Fibroblast of lung (primary cell): ENCODE results near the gene TECPR2. TPM values are rescaled to one million over a fixed set of nuclear protein-coding genes. Genes with fewer than 3 reads are reported as not detected.

ENCODE experiments used
- DNase-seq, 2 donors: peaks; one replicate each; pipeline versions ENCODE4 v3.0.0 to v3.0.0-alpha.2; 2010; ENCODE audit warnings: low read depth in 2 of 2
- H2AFZ ChIP-seq: 2 replicates; pipeline ENCODE4 v1.5.1; 2012; ENCODE audit warnings: low read length, control low read depth, inconsistent platforms
- H3K27ac ChIP-seq: 2 replicates; pipeline ENCODE4 v1.5.1; 2011; ENCODE audit warnings: low read length, control low read depth; ENCODE audit not compliant: insufficient read depth
- H3K27me3 ChIP-seq: 2 replicates; pipeline ENCODE4 v1.5.1; 2011; ENCODE audit warnings: mild to moderate bottlenecking, low read length; ENCODE audit not compliant: control insufficient read depth, insufficient read depth
- H3K36me3 ChIP-seq: 2 replicates; pipeline ENCODE4 v1.5.1; 2011; ENCODE audit warnings: low read length; ENCODE audit not compliant: control insufficient read depth, insufficient read depth
- H3K4me1 ChIP-seq: 2 replicates; pipeline ENCODE4 v1.5.1; 2011; ENCODE audit warnings: low read length; ENCODE audit not compliant: control insufficient read depth, insufficient read depth; ENCODE audit errors: extremely low read depth
- H3K4me2 ChIP-seq: 2 replicates; pipeline ENCODE4 v1.5.1; 2011; ENCODE audit warnings: low read length, control low read depth; ENCODE audit not compliant: insufficient read depth; ENCODE audit errors: extremely low read depth
- H3K4me3 ChIP-seq, 4 experiments: fragments of 200-600 bp in 1 of 4; sonication (generic) in 1 of 4; replicated peaks in 1 of 4; 2 replicates each; pipeline ENCODE4 v1.5.1; 2011 to 2016; ENCODE audit warnings: low read length in 4 of 4, low read depth in 3 of 4, mild to moderate bottlenecking in 3 of 4, control low read depth in 2 of 4, inconsistent platforms in 1 of 4, mixed read lengths in 1 of 4; ENCODE audit not compliant: insufficient read depth in 1 of 4; ENCODE audit errors: control extremely low read depth in 1 of 4
- H3K79me2 ChIP-seq: 2 replicates; pipeline ENCODE4 v1.5.1; 2012; ENCODE audit warnings: mild to moderate bottlenecking, low read length, inconsistent platforms; ENCODE audit not compliant: control insufficient read depth, insufficient read depth
- H3K9ac ChIP-seq: 2 replicates; pipeline ENCODE4 v1.5.1; 2011; ENCODE audit warnings: mild to moderate bottlenecking, low read length, control low read depth; ENCODE audit not compliant: insufficient read depth
- H3K9me3 ChIP-seq: 2 replicates; pipeline ENCODE4 v1.5.1; 2012; ENCODE audit warnings: low read depth, low read length; ENCODE audit not compliant: control insufficient read depth, insufficient read depth
- H4K20me1 ChIP-seq: 2 replicates; pipeline ENCODE4 v1.5.1; 2011; ENCODE audit warnings: low read length; ENCODE audit not compliant: control insufficient read depth, insufficient read depth; ENCODE audit errors: extremely low read depth
- EZH2 ChIP-seq: IDR thresholded peaks from 2 replicates; pipeline ENCODE4 v1.5.1; 2012; ENCODE audit warnings: low read length, control low read depth, mild to moderate bottlenecking; ENCODE audit errors: missing control alignments
- polyA plus RNA-seq, 2 donors: library from polyadenylated mRNA; depleted of rRNA in 1 of 2; stranded (reverse) in 1 of 2; unstranded in 1 of 2; fragments of >200 nt; gene quantifications; 2 replicates each; pipeline ENCODE4 v1.2.1, GENCODE V29; 2011 to 2012; ENCODE audit warnings: missing spikeins in 1 of 2
- total RNA-seq: library from RNA; depleted of rRNA; stranded (reverse); fragments of >200 nt; gene quantifications from 2 replicates; pipeline ENCODE4 v1.2.1, GENCODE V29; 2014
- TF ChIP-seq, protein P1 (sequence below), 2 donors: IDR thresholded peaks in 1 of 2; conservative IDR thresholded peaks in 1 of 2; 1 replicate in 1 of 2; 2 replicates in 1 of 2; pipeline ENCODE4 v1.5.1; 2011 to 2012; ENCODE audit warnings: low read length in 2 of 2, control low read depth in 1 of 2, inconsistent platforms in 1 of 2, low read depth in 1 of 2, mild to moderate bottlenecking in 1 of 2

TECPR2 gene
- total and polyA plus RNA-seq, 2 donors (not counting 1 experiment from before 2014, with no cell fraction given): 9.2 to 17.8 TPM

DNA sequence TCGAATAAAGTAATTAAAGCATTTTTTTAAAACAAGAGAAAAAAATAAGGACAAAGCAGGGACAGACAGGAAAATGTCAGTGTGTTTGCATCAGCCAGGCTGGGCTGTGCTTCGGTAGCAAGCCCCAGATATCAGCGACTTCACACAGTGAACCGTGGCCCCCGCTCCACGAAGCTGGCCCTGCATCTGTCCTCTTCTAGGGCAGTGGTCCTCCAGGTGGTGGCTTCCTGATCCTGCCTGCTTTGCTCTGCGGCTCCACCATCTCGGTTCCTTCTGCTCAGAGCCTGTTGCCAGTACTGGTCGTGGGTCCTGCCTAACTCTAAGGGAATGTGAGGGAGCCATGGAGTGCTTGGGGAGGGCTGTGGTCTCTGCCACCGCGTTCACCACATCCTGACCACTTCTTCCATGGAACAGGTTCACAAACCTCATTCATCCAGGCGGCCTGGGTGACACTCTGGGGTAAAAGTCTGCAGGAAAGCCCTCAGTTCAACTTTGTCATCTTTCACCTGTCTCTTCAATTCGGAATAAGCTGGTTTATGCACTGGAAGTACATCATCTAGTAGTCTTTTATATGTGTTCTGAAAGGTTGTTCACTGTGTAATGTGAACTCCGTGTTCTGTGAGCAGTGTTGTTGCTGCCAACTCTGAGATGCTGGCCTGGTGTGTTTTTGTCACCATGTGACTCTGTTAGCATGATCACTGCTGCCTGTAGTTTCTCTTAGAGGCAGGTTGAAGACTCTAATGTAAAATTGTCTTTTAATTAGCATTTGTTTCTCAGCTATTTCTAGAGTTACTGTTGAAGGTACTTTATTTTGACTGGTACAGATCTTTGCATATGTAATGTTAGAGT is 99.0 kb downstream of the TECPR2 start:
- Histone ChIP-seq H3K4me2 (no peak overlapping the region), H3K79me2 (no peaks in the 10 kb centered on the region), H3K27ac (no peak overlapping the region), H3K27me3 (no peaks in the 10 kb centered on the region), H4K20me1 (no peaks in the 10 kb centered on the region), H3K4me3 (no peak overlapping the region), H3K9me3 (no peaks in the 10 kb centered on the region), H3K9ac (no peak overlapping the region), H2AFZ (no peak overlapping the region), H3K4me1 (no peaks in the 10 kb centered on the region), H3K36me3 (peaks cover 7% of the 10 kb centered on the region)
- no peak for TF ChIP-seq EZH2
- TF ChIP-seq, protein P1, sequence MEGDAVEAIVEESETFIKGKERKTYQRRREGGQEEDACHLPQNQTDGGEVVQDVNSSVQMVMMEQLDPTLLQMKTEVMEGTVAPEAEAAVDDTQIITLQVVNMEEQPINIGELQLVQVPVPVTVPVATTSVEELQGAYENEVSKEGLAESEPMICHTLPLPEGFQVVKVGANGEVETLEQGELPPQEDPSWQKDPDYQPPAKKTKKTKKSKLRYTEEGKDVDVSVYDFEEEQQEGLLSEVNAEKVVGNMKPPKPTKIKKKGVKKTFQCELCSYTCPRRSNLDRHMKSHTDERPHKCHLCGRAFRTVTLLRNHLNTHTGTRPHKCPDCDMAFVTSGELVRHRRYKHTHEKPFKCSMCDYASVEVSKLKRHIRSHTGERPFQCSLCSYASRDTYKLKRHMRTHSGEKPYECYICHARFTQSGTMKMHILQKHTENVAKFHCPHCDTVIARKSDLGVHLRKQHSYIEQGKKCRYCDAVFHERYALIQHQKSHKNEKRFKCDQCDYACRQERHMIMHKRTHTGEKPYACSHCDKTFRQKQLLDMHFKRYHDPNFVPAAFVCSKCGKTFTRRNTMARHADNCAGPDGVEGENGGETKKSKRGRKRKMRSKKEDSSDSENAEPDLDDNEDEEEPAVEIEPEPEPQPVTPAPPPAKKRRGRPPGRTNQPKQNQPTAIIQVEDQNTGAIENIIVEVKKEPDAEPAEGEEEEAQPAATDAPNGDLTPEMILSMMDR (conservative IDR thresholded peaks at IDR 0.05 in 1 of 2, IDR thresholded peaks at IDR 0.05 in 1 of 2; ENCODE audit: low read depth in 1 of 2, low read length in 2 of 2): no peak
- no peak for DNase-seq

DNA sequence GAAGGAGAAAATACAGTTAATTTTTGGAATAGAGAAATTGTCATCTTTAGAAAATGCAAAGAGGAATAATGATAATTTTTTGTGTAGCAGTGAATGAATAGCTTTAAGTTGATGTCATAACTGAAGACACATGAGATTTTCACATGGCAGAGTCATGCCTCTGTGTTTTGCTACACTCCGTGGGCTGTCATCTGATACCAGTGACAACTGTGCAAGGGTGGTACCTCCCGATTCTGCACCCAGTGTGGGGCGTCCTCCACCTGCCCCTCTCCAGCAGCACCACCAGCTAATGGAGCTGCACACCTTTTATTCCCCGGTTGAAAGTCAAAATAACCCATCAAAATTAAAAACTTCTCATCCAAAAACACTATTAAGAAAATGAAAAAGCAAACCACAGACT is 99.7 kb downstream of the TECPR2 start:
- Histone ChIP-seq H3K27me3 (no peaks in the 10 kb centered on the region), H3K27ac (no peak overlapping the region), H3K4me3 (no peak overlapping the region), H3K9ac (no peak overlapping the region), H2AFZ (no peak overlapping the region), H3K79me2 (no peaks in the 10 kb centered on the region), H3K4me2 (no peak overlapping the region), H3K9me3 (no peaks in the 10 kb centered on the region), H3K36me3 (peaks cover 8% of the 10 kb centered on the region), H3K4me1 (no peaks in the 10 kb centered on the region), H4K20me1 (no peaks in the 10 kb centered on the region)
- TF ChIP-seq, protein P1 (conservative IDR thresholded peaks at IDR 0.05 in 1 of 2, IDR thresholded peaks at IDR 0.05 in 1 of 2; ENCODE audit: low read depth in 1 of 2, low read length in 2 of 2): no peak
- TF ChIP-seq EZH2: no peak
- no peak for DNase-seq

DNA sequence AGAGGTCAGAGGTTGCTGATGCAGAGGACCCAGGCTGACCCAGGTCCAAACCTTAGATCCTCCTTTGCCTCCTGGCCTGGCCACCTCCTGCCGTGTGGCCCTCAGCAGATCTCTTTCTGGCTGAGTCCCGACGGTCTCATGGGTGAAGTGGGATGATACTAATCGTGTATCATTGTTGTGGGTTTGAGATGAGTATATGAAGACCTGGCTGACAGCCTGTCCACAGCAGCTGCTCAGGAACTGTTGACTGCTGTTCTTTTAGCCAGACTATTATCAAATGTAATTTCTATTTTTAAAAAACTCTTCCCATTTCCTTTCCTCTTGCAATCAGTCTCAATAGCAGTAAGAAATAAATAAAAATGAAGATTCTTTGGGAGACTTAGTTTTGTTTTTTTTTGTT is 101.3 kb downstream of the TECPR2 start:
- Histone ChIP-seq H3K27me3 (no peaks in the 10 kb centered on the region), H2AFZ (no peak overlapping the region), H3K4me3 (no peak overlapping the region), H4K20me1 (no peaks in the 10 kb centered on the region), H3K79me2 (no peaks in the 10 kb centered on the region), H3K9me3 (no peaks in the 10 kb centered on the region), H3K4me2 (no peak overlapping the region), H3K27ac (no peak overlapping the region), H3K4me1 (no peaks in the 10 kb centered on the region), H3K36me3 (peaks cover 6% of the 10 kb centered on the region), H3K9ac (no peak overlapping the region)
- DNase-seq: no peak
- TF ChIP-seq, protein P1 (conservative IDR thresholded peaks at IDR 0.05 in 1 of 2, IDR thresholded peaks at IDR 0.05 in 1 of 2; ENCODE audit: low read depth in 1 of 2, low read length in 2 of 2): no peak
- TF ChIP-seq EZH2: no peak
